IPS-15b (cell line): ENCODE measurements around the gene HYAL4.
A peak's percentile ranks its signal among the peaks of the same experiment; 100 is the strongest.
"Not testable (repeated sequence)": the region's sequence is repeated elsewhere in the genome, so short reads cannot be mapped to it uniquely, and the experiment has no call there.

Experiments used
- H3K27me3 ChIP-seq: one replicate; pipeline ENCODE4 v1.6.1; 2013; ENCODE audit warnings: low read length; ENCODE audit not compliant: control insufficient read depth, insufficient read depth
- H3K36me3 ChIP-seq: one replicate; pipeline ENCODE4 v1.6.1; 2013; ENCODE audit warnings: low read length; ENCODE audit not compliant: control insufficient read depth, insufficient read depth
- H3K4me1 ChIP-seq: one replicate; pipeline ENCODE4 v1.6.1; 2013; ENCODE audit warnings: mild to moderate bottlenecking, low read length; ENCODE audit not compliant: control insufficient read depth, insufficient read depth
- H3K4me3 ChIP-seq: one replicate; pipeline ENCODE4 v1.5.1; 2013; ENCODE audit warnings: low read depth, low read length
- H3K9ac ChIP-seq: one replicate; pipeline ENCODE4 v1.6.1; 2013; ENCODE audit warnings: low read depth, mild to moderate bottlenecking, low read length
- H3K9me3 ChIP-seq: one replicate; pipeline ENCODE4 v1.6.1; 2013; ENCODE audit warnings: mild to moderate bottlenecking, low read length; ENCODE audit not compliant: control insufficient read depth, insufficient read depth

HYAL4 gene

GRCh38 chr7:123849855-123850254, 4.9 kb downstream of the HYAL4 start:
- Histone ChIP-seq H3K9me3 (no peaks in the 10 kb centered on the region), H3K27me3 (no peaks in the 10 kb centered on the region), H3K4me3 (no peak overlapping the region), H3K36me3 (no peaks in the 10 kb centered on the region), H3K4me1 (no peaks in the 10 kb centered on the region), H3K9ac (no peak overlapping the region)

- not testable (repeated sequence) for H3K36me3 ChIP-seq, H3K27me3 ChIP-seq, H3K9ac ChIP-seq, H3K4me3 ChIP-seq, H3K4me1 ChIP-seq, H3K9me3 ChIP-seq
Measured at GRCh38 chr7:123851404-123851803, 6.4 kb downstream of the HYAL4 start.

- not testable (repeated sequence) for H3K27me3 ChIP-seq, H3K36me3 ChIP-seq, H3K4me1 ChIP-seq, H3K9ac ChIP-seq, H3K4me3 ChIP-seq, H3K9me3 ChIP-seq
Measured at GRCh38 chr7:123854291-123854690, 9.3 kb downstream of the HYAL4 start.

- not testable (repeated sequence) for H3K27me3 ChIP-seq, H3K9ac ChIP-seq, H3K9me3 ChIP-seq, H3K4me1 ChIP-seq, H3K4me3 ChIP-seq, H3K36me3 ChIP-seq
Measured at GRCh38 chr7:123856428-123856827, 11.5 kb downstream of the HYAL4 start.

GRCh38 chr7:123860848-123861247, 15.9 kb downstream of the HYAL4 start:
- Histone ChIP-seq H3K9me3 (no peaks in the 10 kb centered on the region), H3K36me3 (no peaks in the 10 kb centered on the region), H3K4me1 (peaks cover 15% of the 10 kb centered on the region), H3K4me3 (no peak overlapping the region), H3K9ac (no peak overlapping the region), H3K27me3 (no peaks in the 10 kb centered on the region)

- Histone ChIP-seq H3K27me3 (no peaks in the 10 kb centered on the region), H3K4me1 (peaks cover 15% of the 10 kb centered on the region), H3K9me3 (no peaks in the 10 kb centered on the region), H3K4me3 (no peak overlapping the region), H3K36me3 (no peaks in the 10 kb centered on the region), H3K9ac (no peak overlapping the region)
Measured at GRCh38 chr7:123862775-123863174, 17.8 kb downstream of the HYAL4 start.

- Histone ChIP-seq H3K27me3 (no peaks in the 10 kb centered on the region), H3K4me3 (no peak overlapping the region), H3K36me3 (no peaks in the 10 kb centered on the region), H3K4me1 (peaks cover 15% of the 10 kb centered on the region), H3K9ac (no peak overlapping the region), H3K9me3 (no peaks in the 10 kb centered on the region)
Measured at GRCh38 chr7:123863461-123863860, 18.5 kb downstream of the HYAL4 start.

- H3K36me3 ChIP-seq = no peaks in the 10 kb centered on the region
- H3K27me3 ChIP-seq = no peaks in the 10 kb centered on the region
- peaks cover 15% of the 10 kb centered on the region for H3K4me1 ChIP-seq
- no peak overlapping the region for H3K4me3 ChIP-seq
- no peaks in the 10 kb centered on the region for H3K9me3 ChIP-seq
- H3K9ac ChIP-seq = peak overlapping the region; percentile 8
Measured at GRCh38 chr7:123864012-123864411, 19.0 kb downstream of the HYAL4 start.

GRCh38 chr7:123864436-123864835, 19.5 kb downstream of the HYAL4 start:
- Histone ChIP-seq H3K9ac (peak overlapping the region; percentile 8), H3K4me3 (no peak overlapping the region), H3K36me3 (no peaks in the 10 kb centered on the region), H3K9me3 (no peaks in the 10 kb centered on the region), H3K27me3 (no peaks in the 10 kb centered on the region), H3K4me1 (peaks cover 15% of the 10 kb centered on the region)

- Histone ChIP-seq H3K36me3 (no peaks in the 10 kb centered on the region), H3K4me3 (no peak overlapping the region), H3K4me1 (peaks cover 15% of the 10 kb centered on the region), H3K9me3 (no peaks in the 10 kb centered on the region), H3K27me3 (no peaks in the 10 kb centered on the region), H3K9ac (no peak overlapping the region)
Measured at GRCh38 chr7:123864966-123865365, 20.0 kb downstream of the HYAL4 start.

GRCh38 chr7:123865517-123866117, 20.6 kb downstream of the HYAL4 start:
- no peaks in the 10 kb centered on the region for H3K36me3 ChIP-seq
- H3K27me3 ChIP-seq = no peaks in the 10 kb centered on the region
- no peaks in the 10 kb centered on the region for H3K9me3 ChIP-seq
- peaks cover 15% of the 10 kb centered on the region for H3K4me1 ChIP-seq
- no peak overlapping the region for H3K9ac ChIP-seq
- H3K4me3 ChIP-seq = no peak overlapping the region

GRCh38 chr7:123867225-123867624, 22.3 kb downstream of the HYAL4 start:
- H3K9ac ChIP-seq = no peak overlapping the region
- no peaks in the 10 kb centered on the region for H3K9me3 ChIP-seq

More at GRCh38 chr7:123867225-123867624, 22.3 kb downstream of the HYAL4 start:
- Histone ChIP-seq H3K4me1 (peaks cover 15% of the 10 kb centered on the region), H3K27me3 (no peaks in the 10 kb centered on the region), H3K4me3 (no peak overlapping the region), H3K36me3 (no peaks in the 10 kb centered on the region)
